Stomach smooth muscle (tissue), 2 donors: ENCODE measurements around the gene NCBP1.

Source experiments
- H3K27ac ChIP-seq: one replicate; pipeline ENCODE4 v1.7.0; 2013; ENCODE audit warnings: mild to moderate bottlenecking, low read length, inconsistent platforms
- H3K27me3 ChIP-seq, 2 donors: one replicate each; pipeline ENCODE4 v1.7.0; 2013; ENCODE audit warnings: low read length in 2 of 2; ENCODE audit not compliant: insufficient read depth in 2 of 2, control insufficient read depth in 1 of 2
- H3K36me3 ChIP-seq, 2 donors: one replicate each; pipeline ENCODE4 v1.7.0; 2013; ENCODE audit warnings: low read length in 2 of 2; ENCODE audit not compliant: control insufficient read depth in 2 of 2, insufficient read depth in 2 of 2
- H3K4me1 ChIP-seq: one replicate; pipeline ENCODE4 v1.7.0; 2013; ENCODE audit warnings: low read length; ENCODE audit not compliant: control insufficient read depth, insufficient read depth
- H3K4me3 ChIP-seq, 2 donors: one replicate each; pipeline ENCODE4 v1.7.0; 2013; ENCODE audit warnings: low read length in 2 of 2
- H3K9ac ChIP-seq, 2 donors: one replicate each; pipeline ENCODE4 v1.7.0; 2013; ENCODE audit warnings: low read length in 2 of 2, mild to moderate bottlenecking in 1 of 2
- H3K9me3 ChIP-seq, 2 donors: one replicate each; pipeline ENCODE4 v1.7.0; 2013; ENCODE audit warnings: low read length in 2 of 2; ENCODE audit not compliant: control insufficient read depth in 2 of 2
- donor health status: healthy.
- donor health status: Pancreatic carcinoma.

Gene NCBP1

GRCh38 chr9:97714435-97714834, 80.8 kb downstream of the NCBP1 start:
- H3K36me3 ChIP-seq, result no peaks in the 10 kb centered on the region
- no peak overlapping the region for H3K9ac ChIP-seq
- peaks cover 8% of the 10 kb centered on the region in 2 donors for H3K27me3 ChIP-seq
- no peaks in the 10 kb centered on the region for H3K9me3 ChIP-seq
- H3K4me1 ChIP-seq, result peaks cover 7% of the 10 kb centered on the region
- H3K27ac ChIP-seq, result no peak overlapping the region
- no peak overlapping the region for H3K4me3 ChIP-seq

- no peaks in the 10 kb centered on the region for H3K27me3 ChIP-seq
- no peak overlapping the region for H3K4me3 ChIP-seq
- peaks cover 0 to 4% of the 10 kb centered on the region in 2 donors for H3K9me3 ChIP-seq
- no peak overlapping the region for H3K9ac ChIP-seq
- H3K4me1 ChIP-seq, result no peaks in the 10 kb centered on the region
- H3K36me3 ChIP-seq, result no peaks in the 10 kb centered on the region
- H3K27ac ChIP-seq, result no peak overlapping the region
Observed at GRCh38 chr9:97717866-97718265, 84.2 kb downstream of the NCBP1 start.

- no peaks in the 10 kb centered on the region for H3K4me1 ChIP-seq
- H3K9me3 ChIP-seq, result peaks cover 0 to 4% of the 10 kb centered on the region in 2 donors
- H3K27ac ChIP-seq, result no peak overlapping the region
- H3K36me3 ChIP-seq, result no peaks in the 10 kb centered on the region
- H3K27me3 ChIP-seq, result no peaks in the 10 kb centered on the region
- H3K9ac ChIP-seq, result no peak overlapping the region
- H3K4me3 ChIP-seq, result no peak overlapping the region
Observed at GRCh38 chr9:97721396-97721795, 87.8 kb downstream of the NCBP1 start.

GRCh38 chr9:97722331-97722730, 88.7 kb downstream of the NCBP1 start:
- Histone ChIP-seq H3K4me1 (no peaks in the 10 kb centered on the region), H3K27me3 (no peaks in the 10 kb centered on the region), H3K9me3 (peaks cover 0 to 4% of the 10 kb centered on the region in 2 donors), H3K4me3 (no peak overlapping the region), H3K27ac (no peak overlapping the region), H3K36me3 (no peaks in the 10 kb centered on the region), H3K9ac (no peak overlapping the region)
